Right cardiac atrium (tissue), 5 donors: ENCODE data around the gene SLC9B1. TPM values are rescaled to one million over a fixed set of nuclear protein-coding genes. Genes with fewer than 3 reads are reported as not detected.
"Not testable (repeated sequence)": the region's sequence is repeated elsewhere in the genome, so short reads cannot be mapped to it uniquely, and the experiment has no call there.

ENCODE experiments used
- ATAC-seq, 2 donors: fragments of 200-7000 bp; cut with Tn5 transposase; one replicate each; pipeline versions ENCODE4 v1.8.0 to v1.9.1; 2020; ENCODE audit warnings: moderate library complexity in 2 of 2, mild to moderate bottlenecking in 1 of 2
- DNase-seq, 3 donors: peaks; one replicate each; pipeline ENCODE4 v3.0.0-alpha.2; 2020
- H3K27ac ChIP-seq: one replicate; pipeline ENCODE4 v1.5.1; 2013; ENCODE audit warnings: mild to moderate bottlenecking, low read length, control low read depth, moderate library complexity
- H3K27me3 ChIP-seq: one replicate; pipeline ENCODE4 v1.6.1; 2013; ENCODE audit not compliant: control insufficient read depth, insufficient read depth
- H3K4me1 ChIP-seq: one replicate; pipeline ENCODE4 v1.6.1; 2013; ENCODE audit warnings: low read length; ENCODE audit not compliant: control insufficient read depth, insufficient read depth
- H3K4me3 ChIP-seq: one replicate; pipeline ENCODE4 v1.5.1; 2013; ENCODE audit warnings: low read length, control low read depth
- H3K9me3 ChIP-seq: one replicate; pipeline ENCODE4 v1.6.1; 2013; ENCODE audit warnings: low read length; ENCODE audit not compliant: control insufficient read depth
- WGBS: extraction: QIAGEN DNeasy Blood & Tissue Kit; methylation state at CpG from one replicate; pipeline ENCODE4 v1.1.7; 2013; 5-methylcytosine and 5-hydroxymethylcytosine counted together
- intact Hi-C, 4 donors: fragments of 100-400 bp; cut with DNase I; formaldehyde crosslinking; loops; one replicate each; pipeline versions ENCODE4 v1.11.0 to v1.14.0; 2022 to 2023
- polyA plus RNA-seq: library from polyadenylated mRNA; stranded (reverse); fragments of 200-250 nt; gene quantifications from one replicate; pipeline ENCODE4 v1.2.3, GENCODE V29; 2013
- total RNA-seq, 4 donors: library from RNA; stranded (reverse); fragmentation: NEBNext Ultra II Directional; extraction: Animal tissue kit (Norgen Biotek cat#: 25700); gene quantifications; one replicate each; pipeline ENCODE4 v1.2.1, GENCODE V29; 2021
- donor health status: healthy with polysubstance abuse.
- donor health status: DM: no; HTN: yes; CAD: no.
- donor health status: DM: no; HTN: no; CAD: no.
- donor health status: DM: no; HTN: yes; CAD: no; lungs with severe emphysema.
- donor health status: DM: yes; HTN: yes; CAD: no.

Gene SLC9B1
- total and polyA plus RNA-seq, 5 donors, result 0.27 to 1.8 (median 0.94) TPM

- H3K4me3 ChIP-seq, H3K9me3 ChIP-seq, H3K27me3 ChIP-seq, intact Hi-C loops, H3K4me1 ChIP-seq, ATAC-seq, H3K27ac ChIP-seq, DNase-seq: not testable (repeated sequence)
- over 99% methylated on average over 3 of the region's 3 CpGs for WGBS
Observed at GRCh38 chr4:102877477-102878106, 141.9 kb downstream of the SLC9B1 start.

GRCh38 chr4:102871772-102872171 is 147.7 kb downstream of the SLC9B1 start:
- DNase-seq, result no peak
- Histone ChIP-seq H3K9me3 (no peaks in the 10 kb centered on the region), H3K4me3 (no peak overlapping the region), H3K27me3 (no peaks in the 10 kb centered on the region), H3K27ac (no peak overlapping the region), H3K4me1 (no peaks in the 10 kb centered on the region)
- intact Hi-C loops, result no loop called here
- 73% methylated on average over 2 of the region's 2 CpGs for WGBS
- no peak for ATAC-seq

- DNase-seq, result no peak
- ATAC-seq, result no peak
- Histone ChIP-seq H3K4me3 (peak overlapping the region; percentile 68), H3K27me3 (no peaks in the 10 kb centered on the region), H3K27ac (peak overlapping the region; percentile 95), H3K4me1 (no peaks in the 10 kb centered on the region), H3K9me3 (no peaks in the 10 kb centered on the region)
- intact Hi-C loops, result loop anchor here in 1 of 4 donors (2.0 kb wide), 1 partner anchor 43 kb away; the partner anchor contains the start of gene UBE2D3
- 8% methylated on average over 19 of the region's 19 CpGs for WGBS
Observed at GRCh38 chr4:102869569-102870197, 149.8 kb downstream of the SLC9B1 start.

GRCh38 chr4:102868781-102869568 is 150.5 kb downstream of the SLC9B1 start, which contains the start of gene CISD2:
CISD2 (plus strand) TSS chr4:102868992; CDS start chr4:102869085, 93 bp downstream.
- ATAC-seq (peak; percentile 99), DNase-seq (peak; percentile 94 to 98 (median 97))
- intact Hi-C loops, result loop anchor here in 1 of 4 donors (2.0 kb wide), 1 partner anchor 42 kb away; the partner anchor contains the start of gene UBE2D3

GRCh38 chr4:102868153-102868780 is 151.2 kb downstream of the SLC9B1 start:
- H3K27me3 ChIP-seq, result no peaks in the 10 kb centered on the region
- intact Hi-C loops, result loop anchor here in 1 of 4 donors (2.0 kb wide), 1 partner anchor 41 kb away; the partner anchor contains the start of gene UBE2D3
- DNase-seq (peak; percentile 19 to 62 (median 57)), ATAC-seq (peak; percentile 64 to 74)
- peak overlapping the region; percentile 95 for H3K27ac ChIP-seq
- H3K4me1 ChIP-seq, result no peaks in the 10 kb centered on the region
- H3K4me3 ChIP-seq, result peak overlapping the region; percentile 68
- no peaks in the 10 kb centered on the region for H3K9me3 ChIP-seq
- WGBS, result 10% methylated on average over 23 of the region's 23 CpGs

More at GRCh38 chr4:102868781-102869568, 150.5 kb downstream of the SLC9B1 start, which contains the start of gene CISD2:
- Histone ChIP-seq H3K27me3 (no peaks in the 10 kb centered on the region), H3K4me1 (no peaks in the 10 kb centered on the region), H3K9me3 (no peaks in the 10 kb centered on the region), H3K27ac (peak within 1 kb of the TSS; percentile 95), H3K4me3 (peak within 1 kb of the TSS; percentile 68)
- under 1% methylated on average over 71 of the region's 71 CpGs for WGBS

- peak overlapping the region; percentile 95 for H3K27ac ChIP-seq
- 81% methylated on average over 12 of the region's 12 CpGs for WGBS
- intact Hi-C loops, result loop anchor here in 1 of 4 donors (2.0 kb wide), 1 partner anchor 41 kb away; the partner anchor contains the start of gene UBE2D3
- no peaks in the 10 kb centered on the region for H3K9me3 ChIP-seq
- peak overlapping the region; percentile 68 for H3K4me3 ChIP-seq
- no peak for DNase-seq
- ATAC-seq, result no peak
- no peaks in the 10 kb centered on the region for H3K27me3 ChIP-seq
- H3K4me1 ChIP-seq, result no peaks in the 10 kb centered on the region
Observed at GRCh38 chr4:102867278-102868152, 152.0 kb downstream of the SLC9B1 start.

- intact Hi-C loops, H3K27ac ChIP-seq, H3K9me3 ChIP-seq, H3K27me3 ChIP-seq, ATAC-seq, H3K4me1 ChIP-seq, DNase-seq, H3K4me3 ChIP-seq: not testable (repeated sequence)
- WGBS, result over 99% methylated on average over 5 of the region's 5 CpGs
Observed at GRCh38 chr4:102865327-102865726, 154.2 kb downstream of the SLC9B1 start.

- intact Hi-C loops, result no loop called here
- no peaks in the 10 kb centered on the region for H3K4me1 ChIP-seq
- DNase-seq (no peak), ATAC-seq (peak in 1 of 2 donors; percentile 37)
- no peak overlapping the region for H3K27ac ChIP-seq
- H3K4me3 ChIP-seq, result no peak overlapping the region
- no peaks in the 10 kb centered on the region for H3K27me3 ChIP-seq
- H3K9me3 ChIP-seq, result no peaks in the 10 kb centered on the region
- 100% methylated on average over 1 of the region's 1 CpG for WGBS
Observed at GRCh38 chr4:102862747-102863146, 156.8 kb downstream of the SLC9B1 start.

GRCh38 chr4:102862016-102862415 is 157.5 kb downstream of the SLC9B1 start:
- Histone ChIP-seq H3K4me3 (no peak overlapping the region), H3K27me3 (no peaks in the 10 kb centered on the region), H3K9me3 (no peaks in the 10 kb centered on the region), H3K4me1 (no peaks in the 10 kb centered on the region), H3K27ac (no peak overlapping the region)
- 94% methylated on average over 1 of the region's 1 CpG for whole genome bisulfite sequencing
- intact Hi-C loops, result no loop called here
- no peak for ATAC-seq
- DNase-seq, result no peak
